Dendritic cell treated with granulocyte-macrophage colony-stimulating factor and Interleukin-4, amounts not matched to agents 40 ng/mL and 50 ng/mL, for 4 days (primary cell): ENCODE measurements around the gene FAM161A.
"Not testable (repeated sequence)": the region's sequence is repeated elsewhere in the genome, so short reads cannot be mapped to it uniquely, and the experiment has no call there.

Experiments
- H3K27ac Mint-ChIP-seq: one replicate; pipeline ENCODE4 v1.8.0; 2022; ENCODE audit warnings: mild to moderate bottlenecking, mixed read lengths
- H3K27me3 Mint-ChIP-seq: one replicate; pipeline ENCODE4 v1.8.0; 2022; ENCODE audit warnings: mild to moderate bottlenecking, mixed read lengths
- H3K36me3 Mint-ChIP-seq: one replicate; pipeline ENCODE4 v1.8.0; 2022; ENCODE audit warnings: low read depth, mixed read lengths
- H3K4me1 Mint-ChIP-seq: one replicate; pipeline ENCODE4 v1.8.0; 2022; ENCODE audit warnings: low read depth, mixed read lengths
- H3K4me3 Mint-ChIP-seq: one replicate; pipeline ENCODE4 v1.8.0; 2022; ENCODE audit warnings: mild to moderate bottlenecking, moderate library complexity, mixed read lengths
- H3K9me3 Mint-ChIP-seq: one replicate; pipeline ENCODE4 v1.8.0; 2022; ENCODE audit warnings: mixed read lengths
- intact Hi-C: fragments of 100-400 bp; cut with micrococcal nuclease; formaldehyde crosslinking; loops from one replicate; pipeline ENCODE4 v1.15.0; 2022

FAM161A gene

GRCh38 chr2:61853847-61854563, at the start of gene FAM161A:
FAM161A (minus strand) TSS chr2:61854060; CDS start chr2:61854041, 19 bp downstream.
- Mint-ChIP-seq H3K4me3 (peak within 1 kb of the TSS; percentile 100), H3K9me3 (no peaks in the 10 kb centered on the region), H3K4me1 (peaks cover 15% of the 10 kb centered on the region), H3K27ac (peak within 1 kb of the TSS; percentile 89), H3K27me3 (peaks cover 5% of the 10 kb centered on the region), H3K36me3 (peaks cover 17% of the 10 kb centered on the region)
- intact Hi-C loops, result loop anchor here (1.0 to 10.0 kb wide), 4 partner anchors 35 to 315 kb away; partner anchors contain the start of genes CCT4 and XPO1

- no peaks in the 10 kb centered on the region for H3K36me3 Mint-ChIP-seq
- H3K27ac Mint-ChIP-seq, result no peak overlapping the region
- no peaks in the 10 kb centered on the region for H3K27me3 Mint-ChIP-seq
- H3K4me1 Mint-ChIP-seq, result no peaks in the 10 kb centered on the region
- H3K4me3 Mint-ChIP-seq, result no peak overlapping the region
- intact Hi-C loops, result loop anchor here (10.0 kb wide), 1 partner anchor 295 kb away; the partner anchor contains the start of gene B3GNT2
- H3K9me3 Mint-ChIP-seq, result no peaks in the 10 kb centered on the region
Observed at GRCh38 chr2:61900281-61900680, 46.4 kb upstream of the FAM161A start.

- Mint-ChIP-seq H3K9me3 (no peaks in the 10 kb centered on the region), H3K4me3 (no peak overlapping the region), H3K27me3 (no peaks in the 10 kb centered on the region), H3K4me1 (no peaks in the 10 kb centered on the region), H3K36me3 (no peaks in the 10 kb centered on the region), H3K27ac (no peak overlapping the region)
- intact Hi-C loops, result no loop called here
Observed at GRCh38 chr2:61898810-61899209, 45.0 kb upstream of the FAM161A start.

- Mint-ChIP-seq H3K27me3 (no peaks in the 10 kb centered on the region), H3K4me1 (peaks cover 19% of the 10 kb centered on the region), H3K4me3 (peak within 1 kb of the TSS; percentile 94), H3K9me3 (no peaks in the 10 kb centered on the region), H3K27ac (peak within 1 kb of the TSS; percentile 97), H3K36me3 (peaks cover 49% of the 10 kb centered on the region)
- intact Hi-C loops, result loop anchor here (2.0 to 5.0 kb wide), 3 partner anchors 34 to 351 kb away; partner anchors contain the start of genes FAM161A and XPO1
Observed at GRCh38 chr2:61888267-61889055, 34.6 kb upstream of the FAM161A start, which contains the start of gene CCT4. CCT4 (minus strand) TSS chr2:61888656; CDS start chr2:61888507, 149 bp downstream.

GRCh38 chr2:61887717-61888266, 33.9 kb upstream of the FAM161A start:
- H3K27ac Mint-ChIP-seq, result peak overlapping the region; percentile 97
- H3K9me3 Mint-ChIP-seq, result no peaks in the 10 kb centered on the region
- intact Hi-C loops, result loop anchor here (2.0 to 5.0 kb wide), 3 partner anchors 33 to 350 kb away; partner anchors contain the start of genes FAM161A and XPO1
- H3K4me3 Mint-ChIP-seq, result peak overlapping the region; percentile 94
- H3K36me3 Mint-ChIP-seq, result peaks cover 56% of the 10 kb centered on the region
- peaks cover 19% of the 10 kb centered on the region for H3K4me1 Mint-ChIP-seq
- H3K27me3 Mint-ChIP-seq, result no peaks in the 10 kb centered on the region

- Mint-ChIP-seq H3K27me3 (no peaks in the 10 kb centered on the region), H3K4me3 (no peak overlapping the region), H3K9me3 (no peaks in the 10 kb centered on the region), H3K4me1 (peaks cover 19% of the 10 kb centered on the region), H3K36me3 (peaks cover 69% of the 10 kb centered on the region), H3K27ac (peak overlapping the region; percentile 97)
- intact Hi-C loops, result loop anchor here (5.0 kb wide), 1 partner anchor 349 kb away; the partner anchor contains the start of gene XPO1
Observed at GRCh38 chr2:61885896-61886603, 32.2 kb upstream of the FAM161A start.

- intact Hi-C loops, result no loop called here
- no peaks in the 10 kb centered on the region for H3K27me3 Mint-ChIP-seq
- no peak overlapping the region for H3K27ac Mint-ChIP-seq
- peaks cover 87% of the 10 kb centered on the region for H3K36me3 Mint-ChIP-seq
- H3K9me3 Mint-ChIP-seq, result no peaks in the 10 kb centered on the region
- H3K4me3 Mint-ChIP-seq, result no peak overlapping the region
- peaks cover 19% of the 10 kb centered on the region for H3K4me1 Mint-ChIP-seq
Observed at GRCh38 chr2:61882850-61883249, 29.0 kb upstream of the FAM161A start.

GRCh38 chr2:61879351-61879750, 25.5 kb upstream of the FAM161A start:
- H3K4me3 Mint-ChIP-seq, intact Hi-C loops, H3K9me3 Mint-ChIP-seq, H3K4me1 Mint-ChIP-seq, H3K27ac Mint-ChIP-seq, H3K27me3 Mint-ChIP-seq: not testable (repeated sequence)
- H3K36me3 Mint-ChIP-seq, result peaks cover 80% of the 10 kb centered on the region

- Mint-ChIP-seq H3K27me3 (no peaks in the 10 kb centered on the region), H3K27ac (no peak overlapping the region), H3K4me3 (no peak overlapping the region), H3K4me1 (peaks cover 5% of the 10 kb centered on the region), H3K9me3 (no peaks in the 10 kb centered on the region), H3K36me3 (peaks cover 80% of the 10 kb centered on the region)
- intact Hi-C loops, result no loop called here
Observed at GRCh38 chr2:61878761-61879160, 24.9 kb upstream of the FAM161A start.

GRCh38 chr2:61877571-61878245, 23.8 kb upstream of the FAM161A start:
- Mint-ChIP-seq H3K9me3 (no peaks in the 10 kb centered on the region), H3K4me1 (peaks cover 5% of the 10 kb centered on the region), H3K27me3 (no peaks in the 10 kb centered on the region), H3K36me3 (peaks cover 80% of the 10 kb centered on the region), H3K27ac (no peak overlapping the region), H3K4me3 (no peak overlapping the region)
- intact Hi-C loops, result no loop called here

- intact Hi-C loops, result no loop called here
- no peak overlapping the region for H3K27ac Mint-ChIP-seq
- no peaks in the 10 kb centered on the region for H3K9me3 Mint-ChIP-seq
- H3K27me3 Mint-ChIP-seq, result no peaks in the 10 kb centered on the region
- H3K4me1 Mint-ChIP-seq, result peaks cover 5% of the 10 kb centered on the region
- peaks cover 81% of the 10 kb centered on the region for H3K36me3 Mint-ChIP-seq
- H3K4me3 Mint-ChIP-seq, result no peak overlapping the region
Observed at GRCh38 chr2:61876400-61876799, 22.5 kb upstream of the FAM161A start.

- H3K9me3 Mint-ChIP-seq, H3K27me3 Mint-ChIP-seq, H3K27ac Mint-ChIP-seq, H3K4me3 Mint-ChIP-seq, intact Hi-C loops, H3K4me1 Mint-ChIP-seq: not testable (repeated sequence)
- peaks cover 79% of the 10 kb centered on the region for H3K36me3 Mint-ChIP-seq
Observed at GRCh38 chr2:61866482-61867089, 12.7 kb upstream of the FAM161A start.

- H3K27ac Mint-ChIP-seq, result no peak overlapping the region
- H3K4me3 Mint-ChIP-seq, result no peak overlapping the region
- no peaks in the 10 kb centered on the region for H3K9me3 Mint-ChIP-seq
- no peaks in the 10 kb centered on the region for H3K27me3 Mint-ChIP-seq
- H3K4me1 Mint-ChIP-seq, result no peaks in the 10 kb centered on the region
- intact Hi-C loops, result no loop called here
- peaks cover 34% of the 10 kb centered on the region for H3K36me3 Mint-ChIP-seq
Observed at GRCh38 chr2:61862085-61862484, 8.2 kb upstream of the FAM161A start.
